GM13977 (cell line): ENCODE results near the gene CDKL1.

Experiments
- DNase-seq: peaks from one replicate; pipeline ENCODE4 v3.0.0; 2012; ENCODE audit warnings: low spot score
- in situ Hi-C: fragments of 300-500 bp; cut with MboI; formaldehyde crosslinking; loops from one replicate; pipeline ENCODE4 v1.12.0; 2022; ENCODE audit warnings: low sequenced_read_pairs, low pct_unique_long_range_greater_than_20kb, mixed read lengths, inconsistent platforms; ENCODE audit not compliant: unreplicated experiment
- TF ChIP-seq, protein P1 (sequence below): IDR thresholded peaks from 2 replicates; pipeline ENCODE4 v1.5.1; 2012; ENCODE audit warnings: mild to moderate bottlenecking, control low read depth; ENCODE audit not compliant: insufficient read depth; ENCODE audit errors: extremely low read depth, missing control alignments

Gene CDKL1

GRCh38 chr14:50421499-50421898 lies 24.8 kb upstream of the CDKL1 start:
- DNase-seq = no peak
- in situ Hi-C loops = no loop called here
- TF ChIP-seq, protein P1, sequence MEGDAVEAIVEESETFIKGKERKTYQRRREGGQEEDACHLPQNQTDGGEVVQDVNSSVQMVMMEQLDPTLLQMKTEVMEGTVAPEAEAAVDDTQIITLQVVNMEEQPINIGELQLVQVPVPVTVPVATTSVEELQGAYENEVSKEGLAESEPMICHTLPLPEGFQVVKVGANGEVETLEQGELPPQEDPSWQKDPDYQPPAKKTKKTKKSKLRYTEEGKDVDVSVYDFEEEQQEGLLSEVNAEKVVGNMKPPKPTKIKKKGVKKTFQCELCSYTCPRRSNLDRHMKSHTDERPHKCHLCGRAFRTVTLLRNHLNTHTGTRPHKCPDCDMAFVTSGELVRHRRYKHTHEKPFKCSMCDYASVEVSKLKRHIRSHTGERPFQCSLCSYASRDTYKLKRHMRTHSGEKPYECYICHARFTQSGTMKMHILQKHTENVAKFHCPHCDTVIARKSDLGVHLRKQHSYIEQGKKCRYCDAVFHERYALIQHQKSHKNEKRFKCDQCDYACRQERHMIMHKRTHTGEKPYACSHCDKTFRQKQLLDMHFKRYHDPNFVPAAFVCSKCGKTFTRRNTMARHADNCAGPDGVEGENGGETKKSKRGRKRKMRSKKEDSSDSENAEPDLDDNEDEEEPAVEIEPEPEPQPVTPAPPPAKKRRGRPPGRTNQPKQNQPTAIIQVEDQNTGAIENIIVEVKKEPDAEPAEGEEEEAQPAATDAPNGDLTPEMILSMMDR = no peak

DNA sequence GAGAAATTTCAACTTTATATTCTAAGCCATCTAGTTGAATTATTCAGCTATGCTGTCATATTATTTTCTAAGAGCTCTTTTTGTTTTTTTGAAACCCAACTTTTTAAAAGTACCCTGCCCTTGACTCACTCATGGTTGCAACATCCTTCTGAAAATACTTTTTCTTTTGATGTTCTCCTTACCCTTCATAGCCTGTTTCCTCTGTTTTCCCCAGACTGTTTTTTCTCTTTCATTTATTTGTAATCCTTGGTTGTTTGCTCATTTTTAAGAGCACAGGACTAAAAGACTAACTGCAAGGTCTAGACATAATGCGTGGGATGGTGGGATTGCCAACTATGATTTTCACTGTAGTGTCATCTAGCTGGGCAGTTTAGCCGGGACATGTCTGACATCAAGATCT lies 21.2 kb upstream of the CDKL1 start:
- no peak for DNase-seq
- in situ Hi-C loops = no loop called here
- TF ChIP-seq, protein P1 = no peak

- in situ Hi-C loops = no loop called here
- DNase-seq = no peak
- TF ChIP-seq, protein P1 = no peak
Measured at GRCh38 chr14:50410921-50411320, 14.2 kb upstream of the CDKL1 start.

GRCh38 chr14:50410071-50410470 lies 13.4 kb upstream of the CDKL1 start:
- in situ Hi-C loops = no loop called here
- TF ChIP-seq, protein P1 = no peak
- no peak for DNase-seq

DNA sequence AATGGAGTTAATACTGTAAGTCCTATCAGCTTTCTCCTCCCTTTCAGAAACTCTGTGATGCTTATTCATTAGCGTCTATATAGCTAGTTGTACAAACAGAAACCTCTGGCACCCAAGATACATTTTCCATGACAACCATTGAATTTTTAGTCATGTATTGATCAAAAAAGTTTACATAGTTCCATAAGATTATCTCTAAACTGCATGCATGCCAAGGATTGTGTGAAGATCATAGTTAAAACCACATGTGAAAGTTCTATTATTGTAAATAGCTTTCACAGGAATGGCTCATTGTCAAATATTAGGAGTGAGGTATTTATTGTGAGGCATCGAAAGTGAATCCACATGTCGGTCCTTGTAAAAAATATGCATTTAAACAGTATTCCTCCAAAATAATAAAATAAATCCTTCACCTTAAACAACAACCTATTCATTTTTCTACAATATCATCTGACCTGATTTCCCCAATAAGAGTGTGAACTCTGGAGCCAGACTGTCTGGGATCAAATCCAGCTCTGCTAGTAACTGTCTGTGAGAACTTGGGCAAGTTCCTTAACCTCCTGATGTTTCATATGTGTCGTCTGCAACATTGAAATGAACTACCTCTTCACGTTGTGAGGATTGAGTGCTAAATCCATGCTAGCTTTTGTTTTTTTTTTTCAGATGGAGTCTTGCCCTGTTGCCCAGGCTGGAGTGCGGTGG lies 10.6 kb upstream of the CDKL1 start:
- in situ Hi-C loops = no loop called here
- no peak for DNase-seq
- TF ChIP-seq, protein P1 = no peak

DNA sequence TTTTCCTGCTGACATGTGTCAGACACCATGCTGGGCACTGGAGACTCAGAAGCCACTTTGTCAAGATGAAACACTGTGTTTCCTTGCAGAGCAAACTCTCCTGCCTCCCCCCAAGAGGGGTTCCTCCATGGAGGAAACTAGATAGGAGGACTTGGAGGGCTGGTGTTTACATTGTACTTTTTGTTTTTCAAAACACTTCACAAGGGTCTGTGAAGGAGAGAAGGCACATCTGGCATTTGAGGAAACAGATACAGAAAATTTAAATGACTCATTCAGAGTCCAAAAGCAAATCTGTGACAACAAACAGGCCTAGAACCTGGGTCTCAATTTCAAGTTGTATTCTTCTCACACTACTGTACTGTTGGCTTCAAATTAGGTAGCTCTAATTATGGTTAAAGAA lies 6.7 kb upstream of the CDKL1 start:
- no peak for DNase-seq
- TF ChIP-seq, protein P1 = no peak

More for the DNA sequence above, 6.7 kb upstream of the CDKL1 start:
- in situ Hi-C loops = no loop called here
